ENCODE data around the gene KIAA1328. TPM values are rescaled to one million over a fixed set of nuclear protein-coding genes. Genes with fewer than 3 reads are reported as not detected.

KIAA1328 gene
- total and polyA plus RNA-seq, 8 donors: 2.1 to 5.2 (median 3.6) TPM

DNA sequence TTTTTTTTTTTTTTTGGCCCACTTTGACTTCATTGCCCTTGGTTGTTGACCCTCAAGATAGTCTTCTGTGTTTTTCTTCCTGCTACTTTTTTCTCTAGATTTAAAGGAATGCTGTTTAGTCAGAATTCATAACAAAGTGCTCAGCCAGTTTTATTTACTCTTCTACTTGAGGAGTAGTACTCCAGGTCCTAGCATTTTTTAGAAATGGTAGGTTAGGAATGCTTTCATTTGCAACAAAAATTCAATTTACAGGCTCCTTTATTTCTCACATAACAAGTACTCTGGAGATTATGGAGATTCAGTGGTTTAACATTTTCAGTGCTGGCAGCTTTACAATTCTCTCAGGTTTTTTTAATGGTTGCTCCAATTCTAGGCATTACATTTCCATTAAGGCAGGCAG lies 58.2 kb downstream of the KIAA1328 start:
- FAIRE-seq: no peak
- intact Hi-C loops (cut with DNase I): no loop called here

DNA sequence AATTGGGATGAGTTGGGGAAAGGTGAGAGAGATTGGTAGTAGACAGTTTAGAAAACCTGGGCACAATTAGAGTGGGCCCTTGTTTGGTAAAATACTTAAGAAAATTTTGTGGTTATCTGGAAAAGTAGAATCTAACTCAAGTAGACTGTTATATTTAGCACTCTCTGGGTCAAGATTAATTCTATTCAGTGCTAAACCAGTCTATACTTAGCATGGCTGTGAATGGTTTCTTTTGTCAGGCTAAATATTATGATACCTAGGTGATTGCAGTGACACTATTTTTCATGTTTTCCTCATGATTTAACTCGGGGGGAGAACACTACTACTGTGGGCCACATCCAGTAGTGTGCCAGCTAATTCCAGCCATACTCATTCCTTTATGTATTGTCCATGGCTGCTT lies 58.9 kb downstream of the KIAA1328 start:
- no peak overlapping the region for H3K27ac ChIP-seq
- no peak overlapping the region for H3K4me3 ChIP-seq
- TF ChIP-seq, protein P1, sequence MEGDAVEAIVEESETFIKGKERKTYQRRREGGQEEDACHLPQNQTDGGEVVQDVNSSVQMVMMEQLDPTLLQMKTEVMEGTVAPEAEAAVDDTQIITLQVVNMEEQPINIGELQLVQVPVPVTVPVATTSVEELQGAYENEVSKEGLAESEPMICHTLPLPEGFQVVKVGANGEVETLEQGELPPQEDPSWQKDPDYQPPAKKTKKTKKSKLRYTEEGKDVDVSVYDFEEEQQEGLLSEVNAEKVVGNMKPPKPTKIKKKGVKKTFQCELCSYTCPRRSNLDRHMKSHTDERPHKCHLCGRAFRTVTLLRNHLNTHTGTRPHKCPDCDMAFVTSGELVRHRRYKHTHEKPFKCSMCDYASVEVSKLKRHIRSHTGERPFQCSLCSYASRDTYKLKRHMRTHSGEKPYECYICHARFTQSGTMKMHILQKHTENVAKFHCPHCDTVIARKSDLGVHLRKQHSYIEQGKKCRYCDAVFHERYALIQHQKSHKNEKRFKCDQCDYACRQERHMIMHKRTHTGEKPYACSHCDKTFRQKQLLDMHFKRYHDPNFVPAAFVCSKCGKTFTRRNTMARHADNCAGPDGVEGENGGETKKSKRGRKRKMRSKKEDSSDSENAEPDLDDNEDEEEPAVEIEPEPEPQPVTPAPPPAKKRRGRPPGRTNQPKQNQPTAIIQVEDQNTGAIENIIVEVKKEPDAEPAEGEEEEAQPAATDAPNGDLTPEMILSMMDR (IDR thresholded peaks at IDR 0.05): no peak
- ATAC-seq: no peak
- intact Hi-C loops (cut with DNase I): no loop called here
- FAIRE-seq: no peak
- no peaks in the 10 kb centered on the region for H3K36me3 ChIP-seq
- no peak for DNase-seq
- no peaks in the 10 kb centered on the region for H3K9me3 ChIP-seq
- WGBS, 2 donors: 70 to 73% methylated on average over 1 of the region's 1 CpG
- peaks cover 0 to 6% (median 4%) of the 10 kb centered on the region in 3 donors for H3K4me1 ChIP-seq
- no peaks in the 10 kb centered on the region for H3K27me3 ChIP-seq

More for the DNA sequence above, 58.2 kb downstream of the KIAA1328 start:
- Histone ChIP-seq H3K4me3 (no peak overlapping the region), H3K9me3 (no peaks in the 10 kb centered on the region), H3K36me3 (no peaks in the 10 kb centered on the region), H3K27me3 (no peaks in the 10 kb centered on the region), H3K4me1 (peaks cover 0 to 6% (median 4%) of the 10 kb centered on the region in 3 donors), H3K27ac (no peak overlapping the region)
- TF ChIP-seq, protein P1 (IDR thresholded peaks at IDR 0.05): no peak
- DNase-seq (no peak), ATAC-seq (no peak)

DNA sequence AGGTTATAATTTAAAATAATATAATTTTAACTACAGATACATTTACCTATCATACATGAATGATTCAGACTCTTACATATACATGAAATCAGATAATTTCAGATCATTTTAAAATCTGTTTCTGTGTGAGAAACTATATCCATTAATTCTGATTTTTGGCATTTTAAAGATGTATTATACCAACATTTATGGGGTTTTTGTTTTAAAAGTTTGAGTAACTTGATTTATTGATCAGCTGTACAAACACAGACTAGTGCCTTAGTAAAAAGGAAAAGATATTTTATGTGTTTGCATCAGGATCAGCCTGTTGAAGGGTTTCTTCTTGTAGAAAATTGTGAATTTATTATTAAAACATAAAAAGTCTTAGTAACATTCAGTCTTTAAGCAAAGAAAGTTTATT lies 59.9 kb downstream of the KIAA1328 start:
- intact Hi-C loops (cut with DNase I): no loop called here
- no peak for ATAC-seq
- FAIRE-seq: no peak

DNA sequence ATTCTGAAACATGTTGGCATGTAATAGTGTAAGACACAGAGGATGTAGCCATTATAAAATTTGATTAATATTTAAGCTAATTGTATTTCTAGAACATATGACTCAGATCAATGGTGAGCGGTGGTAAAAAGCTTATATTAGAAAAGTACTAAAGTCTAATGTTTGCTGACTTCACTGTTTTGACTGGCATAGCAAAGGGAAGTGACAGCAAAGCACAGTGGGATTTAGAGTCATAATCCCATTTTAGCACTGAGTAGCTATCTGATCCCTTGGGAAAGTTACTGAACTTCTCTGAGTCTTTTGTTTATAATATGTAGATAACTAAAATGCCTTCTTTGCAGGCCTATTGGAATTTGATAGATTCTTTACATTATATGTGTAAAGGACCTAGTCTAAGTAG lies 60.4 kb downstream of the KIAA1328 start:
- no peak for FAIRE-seq
- 78 to 84% methylated on average over 1 of the region's 1 CpG for WGBS, 2 donors
- intact Hi-C loops (cut with DNase I): no loop called here

More for the DNA sequence above, 59.9 kb downstream of the KIAA1328 start:
- Histone ChIP-seq H3K27me3 (no peaks in the 10 kb centered on the region), H3K9me3 (no peaks in the 10 kb centered on the region), H3K36me3 (no peaks in the 10 kb centered on the region), H3K4me3 (no peak overlapping the region), H3K27ac (no peak overlapping the region), H3K4me1 (peaks cover 0 to 6% (median 4%) of the 10 kb centered on the region in 3 donors)
- TF ChIP-seq, protein P1 (IDR thresholded peaks at IDR 0.05): no peak
- no peak for DNase-seq

DNA sequence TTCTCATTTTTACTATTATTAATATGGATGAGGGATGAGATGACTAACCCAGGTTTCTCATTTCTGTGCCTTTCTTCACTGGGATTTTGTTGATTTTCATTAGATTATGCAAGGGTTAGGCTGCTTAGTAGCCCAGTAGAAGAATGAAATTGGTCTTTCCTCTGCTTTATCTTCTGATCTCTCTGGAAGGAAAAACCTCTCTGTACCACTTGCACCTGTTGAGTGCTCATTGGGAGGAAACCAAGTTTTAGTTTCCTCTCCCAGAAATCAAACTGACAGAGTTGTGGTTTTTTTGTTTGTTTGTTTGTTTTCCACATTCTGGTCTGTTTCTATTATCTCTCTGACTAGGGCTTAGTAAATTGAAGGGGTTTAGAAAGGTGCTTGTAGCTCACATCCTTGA lies 60.8 kb downstream of the KIAA1328 start:
- TF ChIP-seq, protein P1 (IDR thresholded peaks at IDR 0.05): no peak
- Histone ChIP-seq H3K9me3 (no peaks in the 10 kb centered on the region), H3K27ac (no peak overlapping the region), H3K27me3 (no peaks in the 10 kb centered on the region), H3K4me3 (no peak overlapping the region), H3K36me3 (no peaks in the 10 kb centered on the region), H3K4me1 (peaks cover 0 to 6% (median 4%) of the 10 kb centered on the region in 3 donors)
- DNase-seq (no peak), FAIRE-seq (no peak), ATAC-seq (no peak)
- intact Hi-C loops (cut with DNase I): no loop called here

More for the DNA sequence above, 60.4 kb downstream of the KIAA1328 start:
- H3K4me1 ChIP-seq: peaks cover 0 to 6% (median 4%) of the 10 kb centered on the region in 3 donors
- TF ChIP-seq, protein P1 (IDR thresholded peaks at IDR 0.05): no peak
- ATAC-seq (no peak), DNase-seq (no peak)
- no peaks in the 10 kb centered on the region for H3K27me3 ChIP-seq
- no peaks in the 10 kb centered on the region for H3K9me3 ChIP-seq
- H3K4me3 ChIP-seq: no peak overlapping the region
- H3K27ac ChIP-seq: no peak overlapping the region
- H3K36me3 ChIP-seq: no peaks in the 10 kb centered on the region
